ENCODE measurements around the gene EFTUD2. TPM values are rescaled to one million over a fixed set of nuclear protein-coding genes. Genes with fewer than 3 reads are reported as not detected.
"Not testable (repeated sequence)": the region's sequence is repeated elsewhere in the genome, so short reads cannot be mapped to it uniquely, and the experiment has no call there.

Gene EFTUD2
- total RNA-seq (2014; rRNA removed; shearing (Covaris generic)) = 122 and 137 TPM in 2 replicates

DNA sequence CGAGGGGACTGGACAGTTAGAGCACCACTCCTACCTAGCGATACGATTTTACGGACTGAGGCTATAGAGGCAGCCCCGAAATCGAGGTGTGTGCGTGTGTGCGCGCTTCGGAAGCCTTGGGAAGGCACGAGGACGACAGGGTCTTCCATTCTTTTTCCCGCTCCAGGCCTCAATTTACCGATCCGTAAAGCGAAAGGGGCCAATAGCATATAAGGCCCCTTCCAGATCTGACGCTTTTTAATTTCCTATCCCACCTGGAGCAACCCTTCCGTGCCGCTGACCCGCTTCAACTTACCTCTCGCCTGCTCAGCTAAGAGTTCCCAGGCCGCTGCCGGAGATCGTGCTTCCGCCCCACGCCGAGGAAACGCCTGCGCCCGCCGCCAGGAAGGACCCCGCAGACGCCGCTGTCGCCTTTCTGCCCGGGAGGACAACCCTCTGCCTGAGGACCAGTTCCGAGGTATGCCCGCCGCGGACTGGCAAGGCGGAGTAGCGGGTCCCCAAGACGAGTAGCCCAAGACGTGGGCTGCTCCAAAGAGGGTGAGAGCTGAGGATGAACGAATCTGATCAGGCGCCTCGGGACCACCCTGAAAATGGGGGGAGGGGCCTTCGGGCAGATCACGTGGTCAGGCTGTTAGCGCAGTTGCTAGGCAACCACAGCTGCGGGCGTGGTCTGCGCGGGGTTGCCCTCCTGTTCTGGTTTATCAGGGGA lies at the start of gene EFTUD2:
EFTUD2 (minus strand) TSS at position 372 of the 709 bp plus-strand sequence. CDS start 4,924 bp downstream, outside the sequence.
- H3K27me3 ChIP-seq (ENCODE audit: control insufficient read depth, insufficient read depth, low read length) = no peaks in the 10 kb centered on the region
- peak within 1 kb of the TSS; percentile 87 for H3K4me3 ChIP-seq (ENCODE audit: insufficient read depth, low read depth, low read length)
- peaks cover under 1% of the 10 kb centered on the region for H3K36me3 ChIP-seq (replicated peaks; ENCODE audit: control insufficient read depth, insufficient read depth, low read length)
- peak; percentile 95 for DNase-seq

DNA sequence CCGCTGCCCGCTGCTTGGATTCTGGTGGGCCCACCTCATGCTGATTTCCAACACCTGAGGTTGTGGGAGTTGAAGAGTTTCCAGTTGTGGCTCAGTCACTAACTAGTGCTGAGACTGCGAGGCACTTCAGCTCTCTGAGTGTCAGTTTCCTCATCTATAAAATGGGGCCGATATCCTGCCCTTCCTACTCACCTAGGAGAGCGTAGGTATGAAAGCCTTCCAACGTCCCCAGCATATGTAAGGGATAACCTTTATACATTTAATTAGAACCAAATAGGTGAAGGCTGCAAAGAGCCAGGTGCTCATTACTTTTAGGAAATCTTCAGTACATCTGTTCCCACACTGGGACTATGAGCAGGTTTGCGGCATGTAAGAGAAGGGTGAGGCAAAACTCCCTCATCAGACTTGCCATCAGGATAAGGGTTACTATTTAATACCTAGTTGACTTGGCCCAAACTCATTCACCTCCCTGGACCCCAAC lies 49.1 kb upstream of the EFTUD2 start:
- Histone ChIP-seq H3K27me3 (ENCODE audit: control insufficient read depth, insufficient read depth, low read length) (no peaks in the 10 kb centered on the region), H3K36me3 (replicated peaks; ENCODE audit: control insufficient read depth, insufficient read depth, low read length) (no peaks in the 10 kb centered on the region; the same call in 1 of the 2 replicates), H3K4me3 (ENCODE audit: insufficient read depth, low read depth, low read length) (peak overlapping the region; percentile 99; the same call in 1 of the 2 replicates)
- no peak for DNase-seq

DNA sequence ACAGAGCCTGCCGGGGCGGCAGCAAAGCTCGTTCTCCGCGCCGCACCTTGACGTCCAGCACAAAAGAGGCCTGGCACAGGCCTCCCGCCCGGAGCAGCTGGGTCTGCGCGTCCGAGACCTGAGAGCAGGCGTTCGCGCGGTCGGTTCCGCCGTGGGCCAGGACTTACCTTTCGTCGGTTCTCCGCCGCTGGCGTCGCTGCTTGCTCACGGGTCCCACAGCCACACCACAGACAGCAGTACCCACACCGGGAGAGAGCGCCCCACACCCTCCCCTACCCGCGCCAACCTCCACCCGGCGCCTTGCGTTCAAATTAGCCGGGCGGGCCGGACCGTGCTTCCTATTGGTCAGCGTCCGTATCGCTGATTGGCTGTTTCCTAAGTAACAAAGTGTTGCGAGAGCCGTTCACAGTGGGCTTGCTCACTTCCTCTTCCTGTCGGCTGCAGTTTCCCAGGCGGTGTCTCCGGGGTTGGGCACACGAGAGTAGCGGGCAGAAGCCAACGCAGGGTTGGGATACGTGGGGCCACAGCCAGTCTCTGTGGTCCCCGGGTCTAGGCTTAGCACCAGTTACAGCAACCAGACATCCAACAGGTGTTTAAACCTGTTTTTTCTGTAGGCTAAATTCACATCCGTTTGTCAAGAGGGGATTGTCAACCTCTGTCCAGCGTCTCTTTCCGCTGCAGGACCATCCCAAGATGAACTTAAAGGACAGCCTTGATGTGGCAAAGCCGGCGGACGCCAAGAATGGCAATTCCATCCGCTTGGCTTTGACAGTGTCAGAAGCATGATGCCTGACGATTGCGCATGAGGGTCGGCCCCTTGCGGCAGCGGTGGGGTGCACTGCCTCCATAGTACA lies 48.4 kb upstream of the EFTUD2 start, which contains the start of gene KIF18B:
KIF18B (minus strand) TSS at position 313 of the 854 bp plus-strand sequence. CDS start 11,429 bp downstream, outside the sequence.
- DNase-seq = peak; percentile 98
- H3K27me3 ChIP-seq (ENCODE audit: control insufficient read depth, insufficient read depth, low read length) = no peaks in the 10 kb centered on the region

DNA sequence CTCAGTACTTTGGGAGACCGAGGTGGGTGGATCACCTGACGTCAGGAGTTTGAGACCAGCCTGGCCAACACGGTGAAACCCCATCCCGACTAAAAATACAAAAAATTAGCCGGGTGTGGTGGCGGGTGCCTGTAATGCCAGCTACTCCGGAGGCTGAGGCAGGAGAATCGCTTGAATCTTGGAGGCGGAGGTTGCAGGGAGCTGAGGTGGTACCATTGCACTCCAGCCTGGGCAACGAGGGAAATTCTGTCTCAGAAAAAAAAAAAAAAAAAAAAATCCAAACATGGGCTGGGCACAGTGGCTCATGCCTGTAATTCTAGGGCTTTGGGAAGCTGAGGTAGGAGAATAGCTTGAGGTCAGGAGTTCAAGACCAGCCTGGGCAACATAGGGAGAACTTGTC lies 46.4 kb upstream of the EFTUD2 start:
- H3K36me3 ChIP-seq (replicated peaks; ENCODE audit: control insufficient read depth, insufficient read depth, low read length); DNase-seq; H3K4me3 ChIP-seq (ENCODE audit: insufficient read depth, low read depth, low read length); H3K27me3 ChIP-seq (ENCODE audit: control insufficient read depth, insufficient read depth, low read length): not testable (repeated sequence)

More for the DNA sequence above, 48.4 kb upstream of the EFTUD2 start, which contains the start of gene KIF18B:
- H3K4me3 ChIP-seq (ENCODE audit: insufficient read depth, low read depth, low read length) = peak within 1 kb of the TSS; percentile 99
- peaks cover under 1% of the 10 kb centered on the region for H3K36me3 ChIP-seq (replicated peaks; ENCODE audit: control insufficient read depth, insufficient read depth, low read length)

DNA sequence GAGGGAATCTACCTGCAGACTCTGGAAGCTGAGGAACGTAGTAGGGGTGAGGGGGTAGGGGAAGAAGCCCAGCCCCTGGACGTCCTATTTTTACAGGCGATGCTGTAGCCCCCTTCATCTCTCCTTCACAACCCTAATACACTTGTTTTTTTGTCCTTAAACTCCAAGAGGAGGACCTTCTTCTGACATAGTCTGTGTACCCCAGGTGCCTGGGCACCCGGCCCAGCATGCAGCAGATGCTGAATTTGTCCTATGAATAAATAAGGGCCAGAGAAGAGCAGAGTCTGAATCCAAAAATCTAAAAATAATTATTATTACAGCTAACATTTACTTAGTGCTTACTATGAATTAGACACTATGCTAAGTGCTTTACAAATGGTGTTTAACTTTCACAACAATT lies 43.2 kb upstream of the EFTUD2 start:
- DNase-seq = no peak
- Histone ChIP-seq H3K4me3 (ENCODE audit: insufficient read depth, low read depth, low read length) (no peak overlapping the region), H3K36me3 (replicated peaks; ENCODE audit: control insufficient read depth, insufficient read depth, low read length) (peaks cover 3% of the 10 kb centered on the region), H3K27me3 (ENCODE audit: control insufficient read depth, insufficient read depth, low read length) (no peaks in the 10 kb centered on the region)

DNA sequence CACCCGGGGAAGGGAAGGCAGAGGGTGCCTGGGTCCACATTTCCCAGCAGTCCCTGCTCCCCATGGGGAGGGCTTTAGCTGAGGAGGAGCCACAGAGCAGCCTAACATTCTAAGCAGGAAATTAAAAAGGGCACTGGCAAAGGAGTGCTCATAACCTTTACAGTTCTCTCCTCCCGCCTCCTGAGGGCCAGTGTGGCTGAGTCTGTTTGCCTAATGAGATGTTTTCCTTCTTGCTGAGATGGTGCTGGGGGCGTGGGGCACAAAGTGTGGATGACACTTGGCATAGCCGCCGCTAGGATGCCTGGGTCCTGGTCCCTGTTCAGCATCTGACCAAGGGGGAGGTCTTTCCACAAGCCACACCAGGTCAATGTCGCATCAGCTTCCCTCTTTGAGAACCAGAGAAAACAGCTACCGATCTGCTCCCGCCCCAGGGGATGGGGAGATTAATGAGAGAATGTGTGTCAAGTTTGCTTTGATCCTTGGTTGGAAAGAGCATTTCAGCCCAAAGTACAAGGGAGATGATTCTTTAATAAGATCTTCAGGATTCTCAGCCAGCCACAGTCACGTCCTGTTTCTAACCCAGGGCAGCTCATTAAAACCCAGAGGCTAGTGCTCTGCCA lies 42.6 kb upstream of the EFTUD2 start:
- Histone ChIP-seq H3K4me3 (ENCODE audit: insufficient read depth, low read depth, low read length) (no peak overlapping the region), H3K27me3 (ENCODE audit: control insufficient read depth, insufficient read depth, low read length) (no peaks in the 10 kb centered on the region), H3K36me3 (replicated peaks; ENCODE audit: control insufficient read depth, insufficient read depth, low read length) (peaks cover 3% of the 10 kb centered on the region)
- DNase-seq = no peak

DNA sequence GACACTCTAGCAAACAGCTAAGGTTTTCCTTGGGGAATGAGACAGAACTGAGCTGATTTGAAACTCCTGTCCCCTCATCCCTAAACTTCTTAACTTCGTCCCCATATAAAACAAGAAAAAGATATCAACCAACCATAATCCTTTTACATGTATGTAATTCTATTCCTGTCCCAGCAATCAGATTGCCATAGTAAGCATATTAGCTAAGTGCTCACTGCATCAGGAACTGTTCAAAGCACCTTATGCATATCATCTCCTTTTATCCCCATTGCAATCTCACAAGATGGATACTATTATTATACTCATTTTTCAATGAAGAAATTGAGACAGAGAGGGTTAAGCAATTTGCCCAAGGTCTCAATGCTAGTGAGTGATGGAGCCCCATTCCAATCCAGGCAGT lies 41.5 kb upstream of the EFTUD2 start:
- Histone ChIP-seq H3K27me3 (ENCODE audit: control insufficient read depth, insufficient read depth, low read length) (no peaks in the 10 kb centered on the region), H3K4me3 (ENCODE audit: insufficient read depth, low read depth, low read length) (no peak overlapping the region), H3K36me3 (replicated peaks; ENCODE audit: control insufficient read depth, insufficient read depth, low read length) (peaks cover 4% of the 10 kb centered on the region)
- no peak for DNase-seq

DNA sequence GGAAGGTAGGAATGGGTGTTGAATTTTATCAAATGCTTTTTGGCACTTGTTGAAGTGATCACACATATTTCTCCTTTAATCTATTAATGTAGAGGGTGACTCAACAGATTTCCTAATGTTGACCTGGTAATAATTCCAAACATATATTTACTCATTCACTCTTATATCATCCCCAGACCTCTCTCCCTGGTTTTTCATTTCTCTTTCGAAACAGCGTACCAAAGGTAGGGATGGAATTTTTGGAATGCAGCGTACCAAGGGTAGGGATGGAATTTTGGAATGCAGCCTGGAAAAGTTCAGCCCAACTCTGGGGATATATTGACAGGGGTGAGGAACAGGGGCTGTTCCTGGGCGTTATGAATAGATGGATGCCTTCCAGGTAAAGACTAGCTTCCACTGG lies 41.1 kb upstream of the EFTUD2 start:
- H3K36me3 ChIP-seq (replicated peaks; ENCODE audit: control insufficient read depth, insufficient read depth, low read length) = peaks cover 7% of the 10 kb centered on the region
- peak; percentile 40 for DNase-seq
- H3K4me3 ChIP-seq (ENCODE audit: insufficient read depth, low read depth, low read length) = no peak overlapping the region
- H3K27me3 ChIP-seq (ENCODE audit: control insufficient read depth, insufficient read depth, low read length) = no peaks in the 10 kb centered on the region

DNA sequence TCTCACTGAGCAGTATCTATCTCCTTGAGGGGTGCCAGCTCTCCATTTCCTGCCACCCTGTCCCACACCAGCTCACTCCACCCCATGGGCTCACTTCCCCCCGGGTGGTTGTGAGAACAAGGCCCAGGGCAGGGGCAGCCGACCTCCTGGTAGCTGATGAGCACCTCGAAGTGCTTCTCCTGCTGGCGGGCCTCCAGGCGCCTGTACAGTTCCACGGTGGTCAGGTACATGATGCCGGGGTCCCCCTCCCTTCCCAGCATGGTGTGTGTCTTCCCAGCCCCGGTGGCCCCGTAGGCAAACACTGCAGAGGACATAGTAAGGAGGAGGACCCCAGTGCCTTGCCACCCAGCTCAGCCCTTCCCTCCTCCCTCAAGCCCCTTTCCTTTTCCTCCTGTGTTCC lies 35.9 kb upstream of the EFTUD2 start:
- DNase-seq = peak; percentile 31
- no peak overlapping the region for H3K4me3 ChIP-seq (ENCODE audit: insufficient read depth, low read depth, low read length)
- H3K27me3 ChIP-seq (ENCODE audit: control insufficient read depth, insufficient read depth, low read length) = no peaks in the 10 kb centered on the region
- peaks cover 30% of the 10 kb centered on the region for H3K36me3 ChIP-seq (replicated peaks; ENCODE audit: control insufficient read depth, insufficient read depth, low read length)

DNA sequence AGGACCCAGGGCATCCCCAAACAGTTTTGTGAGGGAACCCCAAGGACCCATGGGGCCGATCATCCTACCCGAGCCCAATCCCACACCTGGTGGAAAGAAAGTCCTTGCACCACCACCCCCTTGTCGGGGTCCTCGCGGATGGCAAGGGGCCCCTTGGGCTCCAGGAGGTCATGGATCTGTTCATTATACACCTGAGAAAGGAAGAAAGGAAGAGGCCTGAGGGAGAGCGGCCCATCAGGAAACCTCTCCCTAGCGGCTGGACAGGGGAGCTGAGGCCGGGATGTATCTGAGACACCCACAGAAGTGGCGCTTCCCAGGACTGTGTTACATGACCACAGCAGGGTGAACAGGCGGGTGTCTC lies 35.5 kb upstream of the EFTUD2 start:
- DNase-seq = peak; percentile 30

DNA sequence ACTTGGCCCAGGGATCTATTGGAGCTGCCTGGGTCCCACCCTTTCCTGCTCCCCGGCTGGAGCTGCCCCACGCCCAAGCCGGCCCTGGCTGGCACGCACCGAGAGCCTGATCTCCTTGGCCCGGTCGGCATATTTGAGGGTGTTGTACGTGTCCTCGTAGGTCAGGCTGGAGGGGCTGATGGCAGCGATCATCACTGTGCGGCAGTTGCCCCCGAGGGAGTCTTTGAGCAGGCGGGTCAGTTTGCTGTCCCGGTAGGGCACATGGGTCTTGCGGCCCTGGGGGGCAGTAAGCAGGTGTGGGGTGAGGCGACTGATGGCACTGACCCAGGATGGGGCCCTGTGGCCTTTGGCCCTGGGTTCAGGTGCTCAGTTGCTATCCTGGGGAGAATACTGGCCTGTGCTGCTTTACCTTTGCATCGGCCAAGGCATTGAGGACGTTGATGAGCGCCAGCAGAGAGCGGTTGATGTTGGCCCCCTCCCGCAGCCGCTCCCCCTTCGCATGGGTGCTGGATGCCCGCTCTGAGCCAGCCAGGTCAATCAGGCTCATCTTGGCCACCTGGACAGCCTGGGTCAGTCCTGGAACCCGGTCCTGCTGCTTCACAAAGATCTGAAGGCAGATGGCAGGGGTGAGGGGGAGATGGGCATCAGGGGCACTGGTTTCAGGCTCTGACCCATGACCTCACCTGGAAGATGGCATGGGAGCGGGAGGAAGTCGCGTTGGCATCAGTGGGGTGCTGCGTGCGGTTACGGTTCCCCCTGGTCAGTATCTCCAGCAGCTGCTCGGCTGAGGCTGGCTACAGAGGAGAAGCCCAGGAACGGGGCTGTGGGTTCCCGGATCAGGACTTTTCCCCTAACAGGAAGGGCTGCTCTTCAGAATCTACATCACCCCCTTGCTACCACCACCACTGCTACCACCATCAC lies 34.8 kb upstream of the EFTUD2 start:
- peaks cover 33% of the 10 kb centered on the region for H3K36me3 ChIP-seq (replicated peaks; ENCODE audit: control insufficient read depth, insufficient read depth, low read length)

More for the DNA sequence above, 35.5 kb upstream of the EFTUD2 start:
- H3K36me3 ChIP-seq (replicated peaks; ENCODE audit: control insufficient read depth, insufficient read depth, low read length) = peaks cover 30% of the 10 kb centered on the region
- no peak overlapping the region for H3K4me3 ChIP-seq (ENCODE audit: insufficient read depth, low read depth, low read length)
- H3K27me3 ChIP-seq (ENCODE audit: control insufficient read depth, insufficient read depth, low read length) = no peaks in the 10 kb centered on the region

DNA sequence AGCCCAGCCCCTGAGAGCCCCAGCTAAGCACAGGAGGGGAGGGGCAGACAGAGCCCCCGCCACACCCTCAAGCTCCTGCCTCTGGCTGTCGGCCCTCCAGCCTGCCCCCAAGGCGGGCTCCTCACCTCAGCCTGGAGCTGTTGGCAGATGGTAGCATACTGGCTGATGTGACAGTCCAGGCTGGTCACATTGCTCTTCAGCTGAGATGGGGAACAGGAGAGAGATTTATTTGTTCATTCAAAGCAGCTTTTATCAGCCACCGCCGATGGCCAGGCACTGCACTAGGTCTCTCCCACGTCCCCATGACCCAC lies 33.5 kb upstream of the EFTUD2 start:
- peak; percentile 28 for DNase-seq
- Histone ChIP-seq H3K4me3 (ENCODE audit: insufficient read depth, low read depth, low read length) (no peak overlapping the region), H3K27me3 (ENCODE audit: control insufficient read depth, insufficient read depth, low read length) (no peaks in the 10 kb centered on the region), H3K36me3 (replicated peaks; ENCODE audit: control insufficient read depth, insufficient read depth, low read length) (peaks cover 44% of the 10 kb centered on the region)

More for the DNA sequence above, 34.8 kb upstream of the EFTUD2 start:
- Histone ChIP-seq H3K27me3 (ENCODE audit: control insufficient read depth, insufficient read depth, low read length) (no peaks in the 10 kb centered on the region), H3K4me3 (ENCODE audit: insufficient read depth, low read depth, low read length) (no peak overlapping the region)
- DNase-seq = peak; percentile 35

DNA sequence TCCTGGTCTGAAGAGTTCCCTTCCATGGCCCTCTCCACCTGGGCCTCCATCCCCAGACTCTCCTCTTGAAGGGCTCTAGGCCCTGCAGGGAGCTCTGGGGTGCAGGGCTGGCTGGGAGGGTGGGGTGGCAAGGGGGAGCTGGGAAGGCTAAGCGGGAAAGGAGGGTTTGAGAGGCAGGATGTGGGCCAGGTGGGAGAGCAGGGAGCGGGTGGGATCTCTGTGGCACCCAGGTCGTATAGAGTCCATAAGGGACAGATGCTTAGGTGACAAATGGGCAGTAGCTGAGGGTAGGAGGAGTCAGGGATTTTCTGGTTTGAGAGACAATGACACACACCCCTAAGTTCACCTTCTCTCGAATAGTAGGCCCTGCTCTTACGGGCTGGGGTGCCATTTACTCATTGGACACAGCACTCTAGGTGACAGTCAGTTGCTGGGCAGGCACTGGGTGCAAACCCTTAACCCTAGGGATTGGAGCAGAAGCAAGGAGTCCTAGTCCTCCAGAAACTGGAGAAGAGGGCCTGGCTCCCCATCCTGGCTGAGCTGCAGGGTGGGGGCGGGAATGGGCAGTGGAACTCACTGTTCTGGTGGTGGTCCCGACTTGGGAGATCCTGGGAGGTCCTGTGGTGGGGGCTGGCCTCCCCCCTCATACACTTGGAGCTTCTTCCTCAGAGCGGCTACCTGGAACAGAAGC lies 33.0 kb upstream of the EFTUD2 start:
- DNase-seq = peak; percentile 38
- no peak overlapping the region for H3K4me3 ChIP-seq (ENCODE audit: insufficient read depth, low read depth, low read length)
- H3K36me3 ChIP-seq (replicated peaks; ENCODE audit: control insufficient read depth, insufficient read depth, low read length) = peaks cover 49% of the 10 kb centered on the region
- H3K27me3 ChIP-seq (ENCODE audit: control insufficient read depth, insufficient read depth, low read length) = no peaks in the 10 kb centered on the region
